ENCODE data around the gene SMOC1.

SMOC1 gene

GRCh38 chr14:70047598-70048312 lies 168.5 kb downstream of the SMOC1 start:
- DNase-seq (ENCODE audit: low read depth), result no peak
- TF ChIP-seq CTCF (IDR thresholded peaks at IDR 0.05; ENCODE audit: low read depth, low read length, missing control alignments), result no peak
- H3K4me3 ChIP-seq (ENCODE audit: low read depth, low read length), result no peak overlapping the region

GRCh38 chr14:70048313-70048654 lies 169.1 kb downstream of the SMOC1 start:
- TF ChIP-seq CTCF (IDR thresholded peaks at IDR 0.05; ENCODE audit: low read depth, low read length, missing control alignments), result no peak
- no peak for DNase-seq (ENCODE audit: low read depth)
- H3K4me3 ChIP-seq (ENCODE audit: low read depth, low read length), result no peak overlapping the region

- H3K4me3 ChIP-seq (ENCODE audit: low read depth, low read length), result no peak overlapping the region
- DNase-seq (ENCODE audit: low read depth), result no peak
- TF ChIP-seq CTCF (IDR thresholded peaks at IDR 0.05; ENCODE audit: low read depth, low read length, missing control alignments), result no peak
Observed at GRCh38 chr14:70049605-70050004, 170.4 kb downstream of the SMOC1 start.

GRCh38 chr14:70050136-70050535 lies 170.9 kb downstream of the SMOC1 start:
- no peak overlapping the region for H3K4me3 ChIP-seq (ENCODE audit: low read depth, low read length)
- no peak for TF ChIP-seq CTCF (IDR thresholded peaks at IDR 0.05; ENCODE audit: low read depth, low read length, missing control alignments)
- no peak for DNase-seq (ENCODE audit: low read depth)

GRCh38 chr14:70052990-70053389 lies 173.8 kb downstream of the SMOC1 start:
- DNase-seq (ENCODE audit: low read depth), result no peak
- no peak overlapping the region for H3K4me3 ChIP-seq (ENCODE audit: low read depth, low read length)
- no peak for TF ChIP-seq CTCF (IDR thresholded peaks at IDR 0.05; ENCODE audit: low read depth, low read length, missing control alignments)

GRCh38 chr14:70057519-70058136 lies 178.4 kb downstream of the SMOC1 start:
- no peak for DNase-seq (ENCODE audit: low read depth)
- H3K4me3 ChIP-seq (ENCODE audit: low read depth, low read length), result no peak overlapping the region
- TF ChIP-seq CTCF (IDR thresholded peaks at IDR 0.05; ENCODE audit: low read depth, low read length, missing control alignments), result no peak

GRCh38 chr14:70059545-70059944 lies 180.3 kb downstream of the SMOC1 start:
- no peak overlapping the region for H3K4me3 ChIP-seq (ENCODE audit: low read depth, low read length)
- no peak for DNase-seq (ENCODE audit: low read depth)
- no peak for TF ChIP-seq CTCF (IDR thresholded peaks at IDR 0.05; ENCODE audit: low read depth, low read length, missing control alignments)

All from GM12864 (cell line).